Activated T-helper 2 cell treated with anti-CD3 and anti-CD28 coated beads, Interferon-gamma antibody, Interleukin-2, Interleukin-4, amounts not matched to agents 10 μg/mL and 5 μg/mL and 100 μg/mL, durations not matched to agents 14 hours and 24 hours and 36 hours (primary cell): ENCODE data around the gene MPV17L2. TPM values are rescaled to one million over a fixed set of nuclear protein-coding genes. Genes with fewer than 3 reads are reported as not detected.
A peak's percentile ranks its signal among the peaks of the same experiment; 100 is the strongest.

ENCODE experiments used
- DNase-seq: peaks from one replicate; pipeline ENCODE4 v3.0.0; 2021; ENCODE audit warnings: low spot score
- H3K27ac Mint-ChIP-seq: one replicate; pipeline ENCODE4 v1.8.0; 2021; ENCODE audit warnings: mixed read lengths
- H3K27me3 Mint-ChIP-seq: one replicate; pipeline ENCODE4 v1.8.0; 2021; ENCODE audit warnings: low read depth, mixed read lengths
- H3K36me3 Mint-ChIP-seq: one replicate; pipeline ENCODE4 v1.8.0; 2021; ENCODE audit warnings: low read depth, mixed read lengths
- H3K4me1 Mint-ChIP-seq: one replicate; pipeline ENCODE4 v1.8.0; 2021; ENCODE audit warnings: low read depth, mixed read lengths
- H3K4me3 Mint-ChIP-seq: one replicate; pipeline ENCODE4 v1.8.0; 2021; ENCODE audit warnings: low read depth, mild to moderate bottlenecking, moderate library complexity, mixed read lengths
- H3K9me3 Mint-ChIP-seq: one replicate; pipeline ENCODE4 v1.8.0; 2021; ENCODE audit warnings: mixed read lengths
- intact Hi-C: fragments of 100-400 bp; cut with micrococcal nuclease; formaldehyde crosslinking; loops from one replicate; pipeline ENCODE4 v1.15.1; 2023
- total RNA-seq: library from RNA; stranded (reverse); gene quantifications from 2 replicates; pipeline ENCODE4 v1.2.3, GENCODE V29; 2022

MPV17L2 gene
- total RNA-seq = 14.5 and 14.8 TPM in 2 replicates

DNA sequence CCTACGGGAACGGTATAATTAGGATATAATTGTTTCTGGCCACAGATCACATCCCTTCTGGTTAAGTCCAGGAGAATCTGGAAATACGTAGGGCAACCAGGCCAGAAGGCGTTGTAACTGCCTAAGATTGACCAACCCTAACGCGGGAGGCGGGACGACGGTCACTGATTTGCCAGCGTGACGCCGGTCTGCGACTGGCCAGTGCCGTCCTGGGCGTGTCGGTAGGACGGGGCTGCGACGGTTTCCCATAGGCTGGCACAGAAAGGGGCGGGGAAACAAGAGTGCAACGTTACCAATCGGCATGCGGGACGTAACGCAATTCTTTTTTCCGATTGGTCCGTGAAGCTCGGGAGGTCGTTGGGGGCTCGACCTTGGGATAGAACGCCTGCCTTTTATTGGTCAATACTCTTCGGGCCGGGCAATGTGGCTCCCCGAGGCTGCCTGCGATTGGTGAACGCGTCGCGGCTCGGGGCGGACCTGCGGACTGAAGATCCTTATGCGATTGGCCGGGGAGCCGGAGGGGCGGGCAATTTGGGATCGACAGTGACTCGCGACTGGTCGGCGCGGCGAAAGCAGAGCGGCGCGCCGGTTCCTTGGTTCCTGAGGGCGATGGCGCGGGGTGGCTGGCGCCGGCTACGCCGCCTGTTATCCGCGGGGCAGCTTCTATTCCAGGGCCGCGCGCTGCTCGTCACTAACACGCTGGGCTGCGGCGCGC, at the start of gene MPV17L2:
TSS of gene MPV17L2 (plus strand) at position 546 of the 715 bp plus-strand sequence. CDS start at position 610, 64 bp downstream.
- Mint-ChIP-seq H3K27me3 (no peaks in the 10 kb centered on the region), H3K4me3 (peak within 1 kb of the TSS; percentile 82), H3K4me1 (peaks cover 18% of the 10 kb centered on the region), H3K9me3 (no peaks in the 10 kb centered on the region), H3K27ac (peak within 1 kb of the TSS; percentile 79), H3K36me3 (no peaks in the 10 kb centered on the region)
- intact Hi-C loops = loop anchor here (1.0 to 5.0 kb wide), 5 partner anchors 11 to 129 kb away; partner anchors contain the start of genes LSM4, PIK3R2 and RAB3A
- peak; percentile 99 for DNase-seq

DNA sequence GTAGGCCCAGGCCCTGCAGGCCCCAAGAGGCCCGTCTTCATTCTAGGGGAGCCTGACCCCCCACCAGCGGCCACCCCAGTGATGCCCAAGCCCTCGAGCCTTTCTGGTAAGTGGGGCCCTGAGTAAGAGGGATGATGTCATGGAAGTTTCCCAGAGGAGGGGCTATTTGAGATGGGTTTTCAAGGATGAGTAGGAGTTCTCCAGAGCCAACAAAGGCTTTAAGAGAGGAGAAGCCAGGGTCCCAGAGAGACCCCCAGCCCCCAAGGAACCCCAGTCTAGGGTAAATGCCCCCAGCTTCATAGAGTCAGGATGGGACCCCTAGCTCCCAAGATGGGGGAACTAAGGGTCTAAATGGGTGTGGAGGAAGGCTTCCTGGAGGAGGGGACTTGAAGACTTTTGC, 49.1 kb upstream of the MPV17L2 start:
- Mint-ChIP-seq H3K36me3 (peaks cover 58% of the 10 kb centered on the region), H3K4me1 (no peaks in the 10 kb centered on the region)

DNA sequence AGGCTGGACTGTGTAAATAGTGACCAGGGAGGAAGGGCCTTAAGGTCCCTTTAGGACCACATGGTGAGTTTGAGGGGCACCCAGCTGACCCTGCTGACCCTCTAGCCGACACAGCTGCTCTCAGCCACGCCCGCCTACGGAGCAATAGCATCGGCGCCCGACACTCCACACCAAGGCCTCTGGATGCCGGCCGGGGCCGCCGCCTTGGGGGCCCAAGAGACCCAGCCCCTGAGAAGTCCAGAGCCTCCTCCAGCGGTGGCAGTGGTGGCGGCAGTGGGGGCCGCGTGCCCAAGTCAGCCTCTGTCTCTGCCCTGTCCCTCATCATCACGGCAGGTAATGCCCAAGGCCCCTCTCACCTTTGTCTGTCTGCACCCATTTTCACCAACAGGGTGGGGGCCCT, 48.7 kb upstream of the MPV17L2 start:
- no peaks in the 10 kb centered on the region for H3K9me3 Mint-ChIP-seq

More for the DNA sequence above, 49.1 kb upstream of the MPV17L2 start:
- Mint-ChIP-seq H3K4me3 (no peak overlapping the region), H3K9me3 (no peaks in the 10 kb centered on the region), H3K27me3 (no peaks in the 10 kb centered on the region), H3K27ac (no peak overlapping the region)
- DNase-seq = no peak
- intact Hi-C loops = no loop called here

DNA sequence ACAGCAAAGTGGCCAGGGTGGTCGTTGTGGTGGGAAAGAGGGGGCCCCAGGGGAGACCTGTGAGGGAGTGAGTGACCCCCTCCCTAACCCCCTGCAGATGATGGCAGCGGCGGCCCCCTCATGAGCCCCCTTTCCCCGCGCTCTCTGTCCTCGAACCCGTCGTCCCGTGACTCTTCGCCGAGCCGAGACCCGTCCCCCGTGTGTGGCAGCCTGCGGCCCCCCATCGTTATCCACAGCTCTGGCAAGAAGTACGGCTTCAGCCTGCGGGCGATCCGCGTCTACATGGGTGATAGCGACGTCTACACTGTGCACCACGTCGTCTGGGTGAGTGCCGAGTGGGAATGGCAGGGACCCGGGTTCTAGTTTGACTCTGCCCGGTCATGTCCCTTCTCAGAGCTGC, 48.1 kb upstream of the MPV17L2 start:
- H3K27ac Mint-ChIP-seq = no peak overlapping the region
- H3K4me1 Mint-ChIP-seq = no peaks in the 10 kb centered on the region
- DNase-seq = no peak
- no peaks in the 10 kb centered on the region for H3K9me3 Mint-ChIP-seq
- H3K36me3 Mint-ChIP-seq = peaks cover 55% of the 10 kb centered on the region
- intact Hi-C loops = no loop called here
- H3K4me3 Mint-ChIP-seq = no peak overlapping the region
- H3K27me3 Mint-ChIP-seq = no peaks in the 10 kb centered on the region

More for the DNA sequence above, 48.7 kb upstream of the MPV17L2 start:
- intact Hi-C loops = no loop called here
- Mint-ChIP-seq H3K4me1 (no peaks in the 10 kb centered on the region), H3K27me3 (no peaks in the 10 kb centered on the region), H3K27ac (no peak overlapping the region), H3K4me3 (no peak overlapping the region), H3K36me3 (peaks cover 55% of the 10 kb centered on the region)
- DNase-seq = no peak

DNA sequence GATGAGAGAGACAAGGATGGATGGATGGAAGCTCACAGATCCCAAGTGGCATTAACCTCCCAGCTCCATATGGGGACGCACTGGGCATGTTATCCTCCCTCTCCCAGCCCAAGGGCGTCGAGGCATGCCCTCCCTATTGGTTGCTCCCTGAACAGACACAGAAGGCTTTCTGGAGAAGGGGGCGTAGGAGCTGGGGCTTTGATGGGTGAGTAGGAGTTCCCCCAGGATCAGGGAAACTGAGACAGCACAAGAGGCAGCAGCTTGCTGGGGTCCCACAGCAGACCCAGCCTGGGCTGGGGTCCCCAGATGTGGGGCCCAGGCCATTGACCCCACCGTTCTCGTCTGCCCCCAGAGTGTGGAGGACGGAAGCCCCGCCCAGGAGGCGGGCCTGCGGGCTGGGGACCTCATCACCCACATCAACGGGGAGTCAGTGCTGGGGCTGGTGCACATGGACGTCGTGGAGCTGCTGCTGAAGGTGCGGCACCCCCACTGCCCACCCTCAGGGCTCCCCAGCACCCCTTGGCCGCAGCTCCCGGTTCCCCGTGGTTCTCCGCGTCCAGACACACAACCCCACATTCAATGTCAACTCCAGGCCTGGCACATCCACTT, 47.5 kb upstream of the MPV17L2 start:
- H3K27ac Mint-ChIP-seq = no peak overlapping the region
- H3K9me3 Mint-ChIP-seq = no peaks in the 10 kb centered on the region
- intact Hi-C loops = no loop called here
- DNase-seq = no peak
- H3K27me3 Mint-ChIP-seq = no peaks in the 10 kb centered on the region
- no peaks in the 10 kb centered on the region for H3K4me1 Mint-ChIP-seq
- no peak overlapping the region for H3K4me3 Mint-ChIP-seq
- H3K36me3 Mint-ChIP-seq = peaks cover 51% of the 10 kb centered on the region

DNA sequence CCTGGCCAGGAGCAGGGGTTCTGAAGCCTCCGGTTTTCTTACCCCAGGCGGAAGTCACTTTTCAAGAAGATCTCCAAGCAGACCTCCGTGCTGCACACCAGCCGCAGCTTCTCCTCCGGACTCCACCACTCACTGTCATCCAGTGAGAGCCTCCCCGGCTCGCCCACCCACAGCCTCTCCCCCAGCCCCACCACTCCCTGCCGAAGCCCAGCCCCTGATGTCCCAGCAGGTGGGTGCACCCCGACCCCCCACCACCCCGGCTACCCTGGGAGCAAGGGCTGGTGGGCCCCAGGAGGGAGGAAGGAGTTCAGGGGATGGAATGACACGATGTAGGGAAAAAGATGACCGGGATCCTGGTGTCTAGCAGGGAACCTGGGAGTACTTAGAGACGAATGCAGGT, 45.6 kb upstream of the MPV17L2 start:
- intact Hi-C loops = no loop called here
- no peaks in the 10 kb centered on the region for H3K9me3 Mint-ChIP-seq
- H3K27me3 Mint-ChIP-seq = no peaks in the 10 kb centered on the region
- H3K36me3 Mint-ChIP-seq = peaks cover 38% of the 10 kb centered on the region
- H3K27ac Mint-ChIP-seq = no peak overlapping the region
- H3K4me1 Mint-ChIP-seq = peaks cover 5% of the 10 kb centered on the region
- no peak overlapping the region for H3K4me3 Mint-ChIP-seq
- no peak for DNase-seq

DNA sequence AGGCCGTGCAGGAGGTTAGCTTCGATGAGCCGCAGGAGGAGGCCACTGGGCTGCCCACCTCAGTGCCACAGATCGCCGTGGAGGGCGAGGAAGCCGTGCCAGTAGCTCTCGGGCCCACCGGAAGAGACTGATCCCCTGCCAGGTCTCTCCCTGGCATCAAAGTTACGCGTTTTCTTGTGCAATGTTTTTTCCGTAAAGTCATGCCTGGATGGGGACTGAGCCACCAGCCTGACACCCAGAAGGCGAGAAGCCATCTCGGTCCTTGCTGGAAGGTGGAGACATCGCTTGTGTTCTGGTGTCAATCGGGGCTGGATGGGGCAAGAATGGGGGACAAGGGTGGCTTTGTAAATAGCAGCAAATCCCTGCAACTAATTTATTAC, 43.4 kb upstream of the MPV17L2 start:
- intact Hi-C loops = no loop called here
- DNase-seq = no peak
- no peaks in the 10 kb centered on the region for H3K27me3 Mint-ChIP-seq
- H3K27ac Mint-ChIP-seq = no peak overlapping the region
- peaks cover 27% of the 10 kb centered on the region for H3K36me3 Mint-ChIP-seq
- peaks cover 17% of the 10 kb centered on the region for H3K4me1 Mint-ChIP-seq
- H3K9me3 Mint-ChIP-seq = no peaks in the 10 kb centered on the region
- H3K4me3 Mint-ChIP-seq = no peak overlapping the region

DNA sequence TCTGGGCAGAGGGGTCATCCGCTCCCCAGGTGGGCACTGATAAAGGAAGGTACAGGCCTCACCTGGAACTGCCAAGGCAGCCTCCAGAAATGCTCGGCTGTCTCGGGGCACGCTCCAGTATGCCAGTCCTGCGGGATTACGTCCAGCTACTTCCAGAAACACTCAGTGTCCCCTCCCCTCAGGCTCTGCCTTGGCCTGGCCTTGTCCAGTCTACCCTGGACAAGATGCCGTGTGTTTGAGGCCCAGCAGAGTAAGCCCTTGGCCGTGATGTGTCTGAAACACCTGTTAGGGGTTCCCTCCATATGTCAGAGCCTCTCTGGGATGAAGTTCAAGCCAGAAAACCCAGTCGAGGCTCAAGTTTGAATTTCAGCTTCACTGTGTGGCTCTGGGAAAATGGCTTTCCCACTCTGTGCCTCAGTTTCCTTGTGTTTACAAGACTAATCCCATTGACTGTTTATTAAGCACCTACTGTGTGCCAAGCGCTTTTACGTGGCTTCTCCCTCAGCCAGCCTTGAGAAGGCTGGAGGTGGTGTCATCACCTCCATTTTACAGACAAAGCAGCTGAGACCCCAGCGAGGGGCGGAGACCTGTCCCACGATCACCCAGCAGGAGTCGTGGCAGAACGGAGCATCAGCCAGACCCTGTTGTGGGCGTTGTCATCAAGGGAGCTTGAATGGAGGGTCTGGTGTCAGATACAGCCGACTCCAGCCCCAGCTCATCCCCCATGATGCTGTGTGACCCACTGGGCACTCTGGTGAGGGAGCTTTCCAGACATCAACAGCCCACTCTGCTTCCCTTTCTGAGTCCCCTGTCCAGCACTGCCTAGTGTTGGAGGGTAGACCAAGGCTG, 42.0 kb upstream of the MPV17L2 start:
- Mint-ChIP-seq H3K36me3 (peaks cover 15% of the 10 kb centered on the region), H3K27ac (peak overlapping the region; percentile 100), H3K4me1 (peaks cover 20% of the 10 kb centered on the region), H3K4me3 (peak overlapping the region; percentile 93), H3K27me3 (no peaks in the 10 kb centered on the region), H3K9me3 (no peaks in the 10 kb centered on the region)
- DNase-seq = no peak
- intact Hi-C loops = loop anchor here (5.0 kb wide), 1 partner anchor 204 kb away; no protein-coding TSS in a partner anchor

DNA sequence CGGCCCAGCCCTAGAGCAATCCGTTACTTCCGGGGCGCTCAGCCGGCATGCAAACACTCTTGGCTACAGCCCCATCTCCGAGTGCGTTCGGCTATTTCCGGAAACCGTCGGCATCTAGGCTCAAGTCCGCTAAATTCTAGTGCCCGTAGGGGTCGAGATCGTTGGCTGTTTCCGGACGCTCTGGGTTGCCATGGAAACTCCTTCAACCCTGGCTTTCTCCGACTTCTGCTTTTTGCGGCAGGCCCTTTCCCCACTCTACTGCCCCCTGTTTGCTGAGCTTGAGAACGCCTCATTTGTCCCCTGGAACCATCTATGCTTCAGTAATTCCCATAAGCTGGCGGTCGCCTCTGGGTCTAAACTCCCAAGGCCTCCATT, 40.6 kb upstream of the MPV17L2 start:
- Mint-ChIP-seq H3K4me3 (peak overlapping the region; percentile 93), H3K9me3 (no peaks in the 10 kb centered on the region), H3K27ac (peak overlapping the region; percentile 100), H3K27me3 (no peaks in the 10 kb centered on the region), H3K4me1 (peaks cover 22% of the 10 kb centered on the region), H3K36me3 (peaks cover 12% of the 10 kb centered on the region)
- intact Hi-C loops = loop anchor here (1.0 to 5.0 kb wide), 3 partner anchors 33 to 205 kb away; partner anchors contain the start of gene MPV17L2
- DNase-seq = peak; percentile 97

DNA sequence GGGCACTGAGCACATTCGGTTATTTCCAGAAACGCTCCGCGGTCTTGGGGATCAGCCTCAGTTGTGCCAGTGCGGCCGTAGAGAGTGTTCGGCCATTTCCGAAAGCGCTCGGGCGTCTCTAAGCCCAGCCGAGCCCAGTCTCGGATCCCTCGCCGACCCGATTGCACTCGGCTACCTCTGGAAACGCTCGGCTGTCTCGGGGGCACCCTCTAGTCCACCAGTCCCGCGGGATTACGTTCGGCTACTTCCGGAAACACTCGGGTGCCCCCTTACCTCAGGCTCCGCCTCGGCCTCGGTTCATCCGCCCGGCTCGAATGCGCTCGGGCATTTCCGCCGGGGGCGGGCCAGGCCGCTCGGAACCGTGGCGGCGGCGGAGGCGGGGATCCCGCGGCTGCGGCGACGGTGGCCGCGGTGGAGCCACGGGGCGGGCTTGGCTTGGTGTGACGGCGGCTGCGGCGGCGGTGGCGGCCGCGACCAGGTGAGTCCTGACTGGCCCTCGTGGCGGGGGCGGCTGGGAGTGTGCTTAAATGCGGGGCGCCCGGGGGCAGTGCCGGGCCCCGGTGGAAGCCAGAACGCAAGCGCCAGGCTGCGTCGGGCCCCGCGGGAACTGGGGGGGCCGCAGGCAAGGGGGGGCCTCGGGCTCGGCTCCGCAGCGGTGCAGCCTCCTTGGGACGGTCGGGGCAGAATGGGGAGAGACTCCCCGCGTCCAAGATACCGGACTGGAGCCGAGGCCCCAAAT, 40.0 kb upstream of the MPV17L2 start, which contains the start of gene PIK3R2:
TSS of gene PIK3R2 (plus strand) at position 347 of the 739 bp plus-strand sequence. CDS start 2,717 bp downstream, outside the sequence.
- intact Hi-C loops = loop anchor here (1.0 to 5.0 kb wide), 3 partner anchors 34 to 206 kb away; partner anchors contain the start of gene MPV17L2
- Mint-ChIP-seq H3K4me3 (peak within 1 kb of the TSS; percentile 93), H3K36me3 (peaks cover 9% of the 10 kb centered on the region)

DNA sequence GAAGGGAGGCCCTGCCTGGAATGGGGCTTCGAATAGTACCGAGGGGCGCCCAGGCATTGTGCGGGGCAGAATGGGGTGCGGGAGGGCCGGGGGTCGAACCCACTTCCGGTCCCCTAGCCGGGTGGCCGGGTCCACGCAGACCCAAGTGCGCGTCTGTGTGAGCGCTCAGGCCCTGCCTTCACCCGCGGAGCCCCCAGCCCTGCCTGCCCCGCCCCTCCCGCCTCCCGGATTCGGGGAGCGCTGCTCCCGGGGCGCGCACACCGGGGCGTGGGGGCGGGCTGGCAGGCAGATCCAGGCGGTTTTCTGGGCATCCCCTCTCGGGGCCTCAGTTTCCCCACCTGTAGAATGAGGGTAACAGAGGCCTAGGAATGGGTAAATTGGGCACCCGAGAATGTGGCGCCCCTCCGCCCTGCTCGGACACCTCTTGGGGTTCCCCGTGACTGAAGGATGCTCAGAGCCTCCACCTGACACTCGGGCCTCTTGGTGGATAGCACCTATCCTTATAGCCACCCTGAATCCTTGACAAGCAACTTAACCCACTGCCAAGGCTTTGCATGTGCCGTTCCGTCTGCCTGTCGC, 39.4 kb upstream of the MPV17L2 start:
- peaks cover 22% of the 10 kb centered on the region for H3K4me1 Mint-ChIP-seq
- H3K27ac Mint-ChIP-seq = peak overlapping the region; percentile 85
- H3K36me3 Mint-ChIP-seq = peaks cover 5% of the 10 kb centered on the region
- H3K9me3 Mint-ChIP-seq = no peaks in the 10 kb centered on the region
- no peaks in the 10 kb centered on the region for H3K27me3 Mint-ChIP-seq
- DNase-seq = no peak
- peak overlapping the region; percentile 88 for H3K4me3 Mint-ChIP-seq
- intact Hi-C loops = loop anchor here (2.0 to 5.0 kb wide), 2 partner anchors 39 to 206 kb away; partner anchors contain the start of gene MPV17L2

More for the DNA sequence above, 40.0 kb upstream of the MPV17L2 start, which contains the start of gene PIK3R2:
- Mint-ChIP-seq H3K9me3 (no peaks in the 10 kb centered on the region), H3K4me1 (peaks cover 22% of the 10 kb centered on the region), H3K27me3 (no peaks in the 10 kb centered on the region), H3K27ac (peak within 1 kb of the TSS; percentile 100)
- DNase-seq = peak; percentile 100
